OCI-LY7 (cell line): ENCODE measurements around the gene MAP3K6. TPM values are rescaled to one million over a fixed set of nuclear protein-coding genes. Genes with fewer than 3 reads are reported as not detected.

Source experiments
- BruUV-seq: library from RNA; stranded (reverse); fragments of 400-500 nt; replicated peaks from 2 replicates; lab custom pipeline; 2021; lab: Mats Ljungman, UMichigan
- CTCF ChIA-PET: fragments of 300-600 bp; sonication (Branson Sonifier 250); formaldehyde crosslinking; loops from one replicate; lab custom pipeline; 2022; ENCODE audit warnings: antibody characterized with exemption; ENCODE audit not compliant: unreplicated experiment; lab: Charles Lee
- POLR2A ChIA-PET: fragments of 300-600 bp; sonication (Branson Sonifier 250); formaldehyde crosslinking; loops from one replicate; lab custom pipeline; 2022; ENCODE audit warnings: antibody characterized with exemption; lab: Charles Lee
- DNase-seq: peaks from one replicate; pipeline ENCODE4 v3.0.0-alpha.2; 2015; ENCODE audit warnings: low spot score
- H2AFZ ChIP-seq: fragments of 200-600 bp; sonication (generic), shearing (Covaris generic); 2 replicates; pipeline ENCODE4 v1.6.1; 2014; ENCODE audit warnings: mild to moderate bottlenecking, antibody characterized with exemption, low read length, moderate library complexity
- H3K27ac ChIP-seq: fragments of 200-600 bp; sonication (generic); 2 replicates; pipeline ENCODE4 v1.5.1; 2014; ENCODE audit warnings: mixed run types, low read depth, mild to moderate bottlenecking, moderate library complexity, low read length, inconsistent platforms; ENCODE audit not compliant: poor library complexity, severe bottlenecking
- H3K36me3 ChIP-seq: fragments of 200-600 bp; sonication (generic); 2 replicates; pipeline ENCODE4 v1.6.1; 2014; ENCODE audit warnings: mild to moderate bottlenecking, antibody characterized with exemption, low read length, moderate library complexity, mixed read lengths; ENCODE audit not compliant: insufficient read depth
- H3K4me1 ChIP-seq: fragments of 200-600 bp; sonication (generic); 2 replicates; pipeline ENCODE4 v1.5.1; 2014; ENCODE audit warnings: mild to moderate bottlenecking, low read length; ENCODE audit not compliant: insufficient read depth, poor library complexity, severe bottlenecking
- H3K4me2 ChIP-seq: fragments of 200-600 bp; sonication (generic); 2 replicates; pipeline ENCODE4 v1.6.1; 2014; ENCODE audit warnings: mild to moderate bottlenecking, low read length
- H3K4me3 ChIP-seq: fragments of 200-600 bp; sonication (generic); 2 replicates; pipeline ENCODE4 v1.5.1; 2014; ENCODE audit warnings: mild to moderate bottlenecking, low read depth, low read length; ENCODE audit not compliant: poor library complexity, severe bottlenecking
- H3K79me2 ChIP-seq: fragments of 200-600 bp; sonication (generic); 2 replicates; pipeline ENCODE4 v1.6.1; 2016; ENCODE audit warnings: low read depth, mild to moderate bottlenecking, low read length, moderate library complexity, mixed read lengths; ENCODE audit not compliant: insufficient read depth
- H3K9me2 ChIP-seq: fragments of 200-600 bp; sonication (generic); 2 replicates; pipeline ENCODE4 v1.6.1; 2016; ENCODE audit warnings: mild to moderate bottlenecking, low read length, mixed read lengths; ENCODE audit not compliant: insufficient read depth
- H3K9me3 ChIP-seq: fragments of 200-600 bp; sonication (generic); 2 replicates; pipeline ENCODE4 v1.6.1; 2014; ENCODE audit warnings: mild to moderate bottlenecking, mixed run types, low read length, mixed read lengths
- H4K20me1 ChIP-seq: fragments of 200-600 bp; sonication (generic); 2 replicates; pipeline ENCODE4 v1.6.1; 2014; ENCODE audit warnings: mild to moderate bottlenecking, antibody characterized with exemption, low read length, moderate library complexity, mixed read lengths; ENCODE audit not compliant: insufficient read depth
- EZH2phosphoT487 ChIP-seq: fragments of 200-600 bp; sonication (generic); IDR thresholded peaks from 2 replicates; pipeline ENCODE4 v1.6.1; 2018; ENCODE audit warnings: low read depth, borderline replicate concordance, mild to moderate bottlenecking, mixed run types, antibody characterized with exemption, low read length, moderate library complexity, mixed read lengths
- intact Hi-C: fragments of 100-400 bp; cut with micrococcal nuclease; formaldehyde crosslinking; loops from one replicate; pipeline ENCODE4 v1.10.0; 2022; ENCODE audit not compliant: unreplicated experiment
- total RNA-seq, 2 experiments: library from RNA; depleted of rRNA in 1 of 2; stranded (reverse); fragments of >200 nt in 1 of 2; shearing (Covaris generic) in 1 of 2; gene quantifications; 2 replicates each; pipeline ENCODE4 v1.2.3, GENCODE V29; 2014 to 2022
- TF ChIP-seq, protein P1 (sequence below): fragments of 200-600 bp; sonication (generic); conservative IDR thresholded peaks from 2 replicates; pipeline ENCODE4 v1.5.1; 2014; ENCODE audit warnings: mild to moderate bottlenecking, antibody characterized with exemption, low read length, moderate library complexity, mixed read lengths

Gene MAP3K6
- total RNA-seq, 2 experiments from 2014 or later, result 5.9 to 8.0 TPM

DNA sequence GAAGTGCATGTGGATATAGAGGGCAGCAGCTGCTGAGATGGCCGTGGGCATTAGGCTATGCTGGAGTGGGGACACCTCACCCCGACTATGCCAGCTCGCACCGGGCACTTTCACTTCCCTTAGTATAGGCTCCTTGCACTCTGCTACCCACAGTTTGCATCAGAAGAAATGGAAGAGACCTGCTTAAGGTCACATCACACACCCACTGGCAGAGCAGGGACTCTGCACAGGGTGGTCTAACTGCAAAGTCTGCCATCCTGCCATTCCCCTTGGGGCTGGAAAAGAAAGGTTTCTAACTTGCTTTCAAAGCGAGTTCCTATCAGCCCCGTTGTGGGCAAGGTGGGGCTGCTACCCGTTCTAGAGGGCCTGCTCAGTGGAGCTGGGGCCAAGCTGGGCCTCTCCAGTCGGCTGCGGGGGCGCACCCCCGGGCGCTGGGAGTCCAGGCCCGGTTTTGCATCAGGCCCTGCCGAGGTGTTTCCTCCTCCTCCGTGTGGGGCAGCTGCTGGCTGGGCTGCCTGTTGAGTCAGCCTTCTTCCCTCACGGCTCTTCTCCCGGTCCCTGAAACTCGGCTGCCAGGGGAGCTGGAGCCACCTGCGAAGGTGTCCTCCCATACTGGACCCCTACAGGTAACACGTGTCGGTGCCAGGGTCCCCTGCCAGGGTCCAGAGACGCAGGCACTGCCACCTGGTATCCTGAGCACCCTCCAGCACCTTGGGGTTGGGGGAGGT, 25.1 kb downstream of the MAP3K6 start, which contains the start of gene SYTL1:
SYTL1 (plus strand) TSS at position 498 of the 728 bp plus-strand sequence. CDS start 3,313 bp downstream, outside the sequence.
- Histone ChIP-seq H3K4me2 (peak within 1 kb of the TSS; percentile 96), H3K27ac (peak within 1 kb of the TSS; percentile 70), H3K4me3 (peak within 1 kb of the TSS; percentile 81), H3K79me2 (peaks cover 5% of the 10 kb centered on the region; the same call in 1 of the 2 replicates), H3K9me3 (no peaks in the 10 kb centered on the region), H3K9me2 (no peaks in the 10 kb centered on the region), H3K4me1 (peaks cover 44% of the 10 kb centered on the region), H4K20me1 (no peaks in the 10 kb centered on the region), H3K36me3 (peaks cover 10% of the 10 kb centered on the region), H2AFZ (peak within 1 kb of the TSS; percentile 76; the same call in 1 of the 2 replicates)
- TF ChIP-seq EZH2phosphoT487, result no peak
- TF ChIP-seq, protein P1, sequence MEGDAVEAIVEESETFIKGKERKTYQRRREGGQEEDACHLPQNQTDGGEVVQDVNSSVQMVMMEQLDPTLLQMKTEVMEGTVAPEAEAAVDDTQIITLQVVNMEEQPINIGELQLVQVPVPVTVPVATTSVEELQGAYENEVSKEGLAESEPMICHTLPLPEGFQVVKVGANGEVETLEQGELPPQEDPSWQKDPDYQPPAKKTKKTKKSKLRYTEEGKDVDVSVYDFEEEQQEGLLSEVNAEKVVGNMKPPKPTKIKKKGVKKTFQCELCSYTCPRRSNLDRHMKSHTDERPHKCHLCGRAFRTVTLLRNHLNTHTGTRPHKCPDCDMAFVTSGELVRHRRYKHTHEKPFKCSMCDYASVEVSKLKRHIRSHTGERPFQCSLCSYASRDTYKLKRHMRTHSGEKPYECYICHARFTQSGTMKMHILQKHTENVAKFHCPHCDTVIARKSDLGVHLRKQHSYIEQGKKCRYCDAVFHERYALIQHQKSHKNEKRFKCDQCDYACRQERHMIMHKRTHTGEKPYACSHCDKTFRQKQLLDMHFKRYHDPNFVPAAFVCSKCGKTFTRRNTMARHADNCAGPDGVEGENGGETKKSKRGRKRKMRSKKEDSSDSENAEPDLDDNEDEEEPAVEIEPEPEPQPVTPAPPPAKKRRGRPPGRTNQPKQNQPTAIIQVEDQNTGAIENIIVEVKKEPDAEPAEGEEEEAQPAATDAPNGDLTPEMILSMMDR, result no peak; the same call in 1 of the 2 replicates
- DNase-seq, result peak; percentile 90
- intact Hi-C loops, result loop anchor here (1.0 to 5.0 kb wide), 2 partner anchors 19 to 51 kb away; partner anchors contain the start of genes GPR3 and TMEM222
- POLR2A ChIA-PET, result interaction anchor here (0.5 to 2.2 kb wide), 4 partner anchors 14 to 23 kb away, joined by 3 to 8 read pairs (median 3); no protein-coding TSS in a partner anchor
- CTCF ChIA-PET, result interaction anchor here (0.5 to 1.2 kb wide), 4 partner anchors 15 to 34 kb away, joined by 3 read pairs; no protein-coding TSS in a partner anchor
- BruUV-seq, result no TSS peak

DNA sequence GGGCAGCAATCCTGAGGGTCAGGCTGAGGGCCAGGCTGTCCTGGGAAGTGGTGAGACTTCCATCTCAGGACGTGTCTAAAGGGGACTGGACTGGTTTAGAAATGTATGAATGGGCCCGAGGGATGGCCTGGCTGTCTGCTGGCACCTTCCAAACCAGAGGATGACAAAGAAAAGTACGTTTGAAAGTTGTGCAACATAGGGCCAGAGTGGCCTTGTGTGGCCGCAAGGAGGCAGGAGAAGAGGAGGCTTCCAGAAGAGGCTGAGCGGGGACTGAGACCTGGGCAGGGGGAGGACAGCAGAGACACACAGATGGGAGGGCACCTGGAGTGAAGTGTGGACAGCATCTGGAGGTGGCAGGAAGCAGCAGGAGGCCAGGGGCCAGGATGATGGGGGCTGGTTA, 27.5 kb downstream of the MAP3K6 start:
- no peak overlapping the region for H3K27ac ChIP-seq
- intact Hi-C loops, result no loop called here
- POLR2A ChIA-PET, result interaction anchor here (0.9 kb wide), 1 partner anchor 12 kb away, joined by 4 read pairs; no protein-coding TSS in a partner anchor

More for the DNA sequence above, 27.5 kb downstream of the MAP3K6 start:
- peaks cover 44% of the 10 kb centered on the region for H3K4me1 ChIP-seq
- H3K36me3 ChIP-seq, result peaks cover 30% of the 10 kb centered on the region
- no TSS peak for BruUV-seq
- H4K20me1 ChIP-seq, result no peaks in the 10 kb centered on the region
- no peak overlapping the region for H3K4me3 ChIP-seq
- no peak for TF ChIP-seq EZH2phosphoT487
- TF ChIP-seq, protein P1, result no peak
- no peak for DNase-seq
- H3K9me3 ChIP-seq, result no peaks in the 10 kb centered on the region
- H3K79me2 ChIP-seq, result peaks cover 5% of the 10 kb centered on the region; the same call in 1 of the 2 replicates
- H3K9me2 ChIP-seq, result no peaks in the 10 kb centered on the region
- no peak overlapping the region for H2AFZ ChIP-seq
- CTCF ChIA-PET, result no interaction called here
- H3K4me2 ChIP-seq, result no peak overlapping the region
